OCI-LY3 (cell line): ENCODE data around the gene PLVAP.
A peak's percentile ranks its signal among the peaks of the same experiment; 100 is the strongest.

ENCODE experiments used
- H2AFZ ChIP-seq: fragments of 200-600, 300-600 bp; shearing (Covaris generic); 2 replicates; pipeline ENCODE4 v1.6.0; 2014; ENCODE audit warnings: antibody characterized with exemption, low read depth, low read length
- H3K27ac ChIP-seq: fragments of 200-600, 300-600 bp; sonication (generic); 2 replicates; pipeline ENCODE4 v1.5.1; 2014; ENCODE audit warnings: mild to moderate bottlenecking, low read length, moderate library complexity, mixed read lengths
- H3K27me3 ChIP-seq: fragments of 200-600, 300-600 bp; sonication (generic); 2 replicates; pipeline ENCODE4 v1.6.1; 2014; ENCODE audit warnings: low read depth, low read length, mixed read lengths
- H3K36me3 ChIP-seq: fragments of 200-600, 300-600 bp; sonication (generic); replicated peaks from 2 replicates; pipeline ENCODE3; 2014; ENCODE audit warnings: low read depth, low read length, mixed read lengths
- H3K4me1 ChIP-seq: fragments of 300-600, 200-600 bp; sonication (generic); 2 replicates; pipeline ENCODE4 v1.6.1; 2014; ENCODE audit warnings: low read length, mixed read lengths
- H3K4me2 ChIP-seq: fragments of 200-600, 300-600 bp; sonication (generic); 2 replicates; pipeline ENCODE4 v1.6.1; 2014; ENCODE audit warnings: low read length, mixed read lengths
- H3K4me3 ChIP-seq: fragments of 300-600, 200-600 bp; sonication (generic); 2 replicates; pipeline ENCODE4 v1.5.1; 2014; ENCODE audit warnings: antibody characterized with exemption, mild to moderate bottlenecking, low read length, moderate library complexity
- H3K79me2 ChIP-seq: fragments of 300-600, 200-600 bp; shearing (Covaris generic); 2 replicates; pipeline ENCODE4 v1.6.1; 2014; ENCODE audit warnings: mild to moderate bottlenecking, low read length, mixed read lengths
- H3K9ac ChIP-seq: fragments of 300-600, 200-600 bp; shearing (Covaris generic); 2 replicates; pipeline ENCODE4 v1.6.0; 2014; ENCODE audit warnings: mild to moderate bottlenecking, low read length, moderate library complexity
- H3K9me3 ChIP-seq: fragments of 200-600, 300-600 bp; shearing (Covaris generic); 2 replicates; pipeline ENCODE4 v1.6.1; 2014; ENCODE audit warnings: low read length, mixed read lengths; ENCODE audit not compliant: insufficient read depth
- H4K20me1 ChIP-seq: fragments of 200-600, 300-600 bp; sonication (generic); 2 replicates; pipeline ENCODE4 v1.6.1; 2016; ENCODE audit warnings: low read length, mixed read lengths; ENCODE audit not compliant: insufficient read depth
- EZH2phosphoT487 ChIP-seq: fragments of 200-600 bp; shearing (Covaris generic); IDR thresholded peaks from 2 replicates; pipeline ENCODE4 v1.6.1; 2018; ENCODE audit warnings: antibody characterized with exemption, mixed run types, low read depth
- TF ChIP-seq, protein P1 (sequence below): fragments of 200-600, 300-600 bp; sonication (generic); IDR thresholded peaks from 2 replicates; pipeline ENCODE4 v1.5.1; 2014; ENCODE audit warnings: antibody characterized with exemption, low read length, low read depth

PLVAP gene

DNA sequence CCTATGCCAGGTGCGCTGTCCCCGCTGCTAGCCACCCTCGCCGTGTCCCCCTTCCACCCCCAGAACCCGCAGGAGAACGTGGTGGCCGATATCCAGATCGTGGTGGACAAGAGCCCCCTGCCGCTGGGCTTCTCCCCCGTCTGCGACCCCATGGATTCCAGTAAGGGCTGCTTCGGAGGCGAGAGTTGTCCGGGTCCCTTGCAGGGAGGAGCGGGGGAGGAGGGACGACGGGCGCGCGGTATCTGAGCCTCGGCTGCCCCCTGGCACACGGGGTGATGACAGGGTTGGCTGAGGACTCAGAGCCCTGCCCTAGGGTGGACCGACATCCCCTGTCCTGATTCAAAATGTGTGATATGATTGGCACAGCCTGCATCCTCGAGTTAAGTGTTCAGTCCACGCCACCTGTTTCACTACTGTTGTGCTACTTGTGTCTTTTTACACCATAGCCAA, 43.4 kb upstream of the PLVAP start:
- TF ChIP-seq, protein P1, sequence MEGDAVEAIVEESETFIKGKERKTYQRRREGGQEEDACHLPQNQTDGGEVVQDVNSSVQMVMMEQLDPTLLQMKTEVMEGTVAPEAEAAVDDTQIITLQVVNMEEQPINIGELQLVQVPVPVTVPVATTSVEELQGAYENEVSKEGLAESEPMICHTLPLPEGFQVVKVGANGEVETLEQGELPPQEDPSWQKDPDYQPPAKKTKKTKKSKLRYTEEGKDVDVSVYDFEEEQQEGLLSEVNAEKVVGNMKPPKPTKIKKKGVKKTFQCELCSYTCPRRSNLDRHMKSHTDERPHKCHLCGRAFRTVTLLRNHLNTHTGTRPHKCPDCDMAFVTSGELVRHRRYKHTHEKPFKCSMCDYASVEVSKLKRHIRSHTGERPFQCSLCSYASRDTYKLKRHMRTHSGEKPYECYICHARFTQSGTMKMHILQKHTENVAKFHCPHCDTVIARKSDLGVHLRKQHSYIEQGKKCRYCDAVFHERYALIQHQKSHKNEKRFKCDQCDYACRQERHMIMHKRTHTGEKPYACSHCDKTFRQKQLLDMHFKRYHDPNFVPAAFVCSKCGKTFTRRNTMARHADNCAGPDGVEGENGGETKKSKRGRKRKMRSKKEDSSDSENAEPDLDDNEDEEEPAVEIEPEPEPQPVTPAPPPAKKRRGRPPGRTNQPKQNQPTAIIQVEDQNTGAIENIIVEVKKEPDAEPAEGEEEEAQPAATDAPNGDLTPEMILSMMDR: no peak
- no peak for TF ChIP-seq EZH2phosphoT487
- Histone ChIP-seq H3K27ac (no peak overlapping the region), H3K4me1 (peaks cover 12% of the 10 kb centered on the region), H3K4me3 (peak overlapping the region; percentile 85), H4K20me1 (no peaks in the 10 kb centered on the region), H3K9ac (peak overlapping the region; percentile 70), H3K36me3 (no peaks in the 10 kb centered on the region), H3K79me2 (no peaks in the 10 kb centered on the region), H3K4me2 (peak overlapping the region; percentile 80), H3K9me3 (no peaks in the 10 kb centered on the region), H3K27me3 (no peaks in the 10 kb centered on the region), H2AFZ (peak overlapping the region; percentile 97)

DNA sequence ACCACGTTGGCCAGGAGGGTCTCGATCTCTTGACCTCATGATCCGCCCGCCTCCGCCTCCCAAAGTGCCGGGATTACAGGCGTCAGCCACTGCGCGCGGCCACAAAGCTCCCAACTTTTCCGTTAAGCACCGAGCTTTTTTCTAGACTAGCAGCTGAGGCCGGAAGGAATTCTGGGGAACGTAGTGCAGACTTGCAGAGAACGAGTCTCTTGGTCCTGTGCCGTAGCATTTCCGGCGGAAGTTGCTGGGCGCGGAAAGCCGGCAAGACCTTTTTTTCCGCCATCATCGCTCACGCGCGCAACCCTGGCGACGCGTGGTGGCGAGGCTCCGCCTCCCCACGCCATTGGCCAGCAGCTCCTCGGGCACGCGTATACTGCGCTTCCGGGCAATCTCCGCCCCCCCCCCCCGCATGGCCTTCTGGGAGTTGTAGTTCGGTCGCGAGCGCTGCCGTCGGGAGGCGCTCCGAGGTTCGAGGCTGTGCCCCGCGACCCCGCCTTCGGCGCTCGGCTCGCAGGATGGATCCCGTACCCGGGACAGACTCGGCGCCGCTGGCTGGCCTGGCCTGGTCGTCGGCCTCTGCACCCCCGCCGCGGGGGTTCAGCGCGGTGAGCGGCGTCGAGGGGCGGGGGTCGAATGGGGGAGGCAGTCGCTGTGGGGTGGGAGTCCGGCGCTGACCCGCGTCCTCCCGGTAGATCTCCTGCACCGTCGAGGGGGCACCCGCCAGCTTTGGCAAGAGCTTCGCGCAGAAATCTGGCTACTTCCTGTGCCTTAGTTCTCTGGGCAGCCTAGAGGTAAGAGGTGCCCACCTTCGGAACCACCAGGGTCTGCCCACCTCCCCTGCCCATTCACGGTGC, 42.7 kb upstream of the PLVAP start, which contains the start of gene MVB12A:
Gene MVB12A (plus strand): TSS at position 427 of the 854 bp plus-strand sequence. CDS start 89 bp downstream, at position 516.
- peak within 1 kb of the TSS; percentile 53 for H3K27ac ChIP-seq
- peak within 1 kb of the TSS; percentile 97 for H2AFZ ChIP-seq

DNA sequence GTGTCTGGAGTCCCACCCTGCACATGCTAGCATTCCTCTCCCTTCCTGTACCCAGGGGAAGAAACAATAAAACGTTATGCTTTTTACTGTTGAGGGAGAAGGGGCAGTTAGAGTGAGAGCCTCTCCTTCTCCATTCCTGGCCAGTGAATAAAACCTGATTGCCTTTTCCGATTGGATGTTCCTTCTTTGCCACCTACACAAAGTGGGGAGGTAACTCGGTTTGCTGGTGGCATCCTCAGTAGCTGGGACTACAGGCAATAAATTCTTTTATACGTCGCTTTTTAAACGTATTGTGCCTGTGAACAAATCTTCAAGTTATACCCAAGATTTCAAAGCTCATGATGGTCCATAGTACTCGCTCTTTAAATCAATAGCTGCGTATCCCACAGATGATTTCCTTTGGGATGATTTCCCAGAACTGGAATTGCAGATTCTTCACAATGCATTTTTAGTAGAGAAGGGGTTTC, 42.0 kb upstream of the PLVAP start:
- Histone ChIP-seq H3K4me1 (peaks cover 12% of the 10 kb centered on the region), H3K79me2 (no peaks in the 10 kb centered on the region), H3K9ac (peak overlapping the region; percentile 88), H3K4me2 (peak overlapping the region; percentile 91), H3K36me3 (no peaks in the 10 kb centered on the region), H2AFZ (peak overlapping the region; percentile 68; the same call in 1 of the 2 replicates), H3K27ac (peak overlapping the region; percentile 53), H3K27me3 (no peaks in the 10 kb centered on the region), H3K9me3 (no peaks in the 10 kb centered on the region), H3K4me3 (peak overlapping the region; percentile 85), H4K20me1 (no peaks in the 10 kb centered on the region)
- TF ChIP-seq EZH2phosphoT487: no peak
- TF ChIP-seq, protein P1: no peak

More for the DNA sequence above, 42.7 kb upstream of the PLVAP start, which contains the start of gene MVB12A:
- peak within 1 kb of the TSS; percentile 85 for H3K4me3 ChIP-seq
- H3K27me3 ChIP-seq: no peaks in the 10 kb centered on the region
- peak within 1 kb of the TSS; percentile 88 for H3K9ac ChIP-seq
- no peaks in the 10 kb centered on the region for H3K79me2 ChIP-seq
- TF ChIP-seq EZH2phosphoT487: no peak
- TF ChIP-seq, protein P1: no peak
- H3K36me3 ChIP-seq: no peaks in the 10 kb centered on the region
- peaks cover 12% of the 10 kb centered on the region for H3K4me1 ChIP-seq
- H3K4me2 ChIP-seq: peak within 1 kb of the TSS; percentile 91
- no peaks in the 10 kb centered on the region for H3K9me3 ChIP-seq
- H4K20me1 ChIP-seq: no peaks in the 10 kb centered on the region

DNA sequence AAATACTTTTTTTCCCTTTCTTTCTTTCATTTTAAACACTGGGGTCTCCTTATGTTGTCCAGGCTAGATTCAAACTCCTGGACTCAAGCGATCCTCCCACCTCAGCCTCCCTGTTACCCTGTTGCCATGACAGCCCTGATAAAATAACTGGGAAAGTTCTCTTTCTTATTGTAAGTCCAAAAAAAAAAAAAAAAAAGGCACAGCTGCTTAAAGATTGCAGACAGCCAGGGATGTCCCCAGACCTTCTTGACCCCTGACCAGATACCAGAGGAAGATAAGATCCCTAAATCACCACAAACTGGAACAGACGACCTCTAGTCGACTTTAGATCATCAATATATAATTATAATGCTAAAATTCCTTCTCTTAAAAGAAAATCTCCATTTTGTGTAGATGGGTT, 41.6 kb upstream of the PLVAP start:
- no peaks in the 10 kb centered on the region for H4K20me1 ChIP-seq
- H2AFZ ChIP-seq: no peak overlapping the region
- no peak overlapping the region for H3K27ac ChIP-seq
- peak overlapping the region; percentile 88 for H3K9ac ChIP-seq
- H3K27me3 ChIP-seq: no peaks in the 10 kb centered on the region
- H3K36me3 ChIP-seq: peaks cover 1% of the 10 kb centered on the region
- peak overlapping the region; percentile 85 for H3K4me3 ChIP-seq
- TF ChIP-seq EZH2phosphoT487: no peak
- TF ChIP-seq, protein P1: no peak
- peak overlapping the region; percentile 91 for H3K4me2 ChIP-seq
- no peaks in the 10 kb centered on the region for H3K79me2 ChIP-seq
- H3K4me1 ChIP-seq: peaks cover 12% of the 10 kb centered on the region
- H3K9me3 ChIP-seq: no peaks in the 10 kb centered on the region
